GM12892 (cell line): ENCODE measurements around the gene P2RY12.

Source experiments
- DNase-seq: peaks from one replicate; pipeline ENCODE4 v3.0.0; 2011; ENCODE audit not compliant: insufficient read length
- FAIRE-seq: peaks from 2 replicates; lab custom pipeline; 2011; peaks lifted over from hg19 to GRCh38; lab: Jason Lieb, UNC
- POLR2A ChIP-seq: IDR thresholded peaks from 2 replicates; pipeline ENCODE4 v1.6.1; 2011; ENCODE audit warnings: low read depth, low read length, control low read depth
- POLR2AphosphoS5 ChIP-seq: IDR thresholded peaks from 2 replicates; pipeline ENCODE4 v1.6.1; 2011; ENCODE audit warnings: low read depth, low read length, control low read depth
- TAF1 ChIP-seq: IDR thresholded peaks from 2 replicates; pipeline ENCODE4 v1.6.1; 2011; ENCODE audit warnings: low read depth, mild to moderate bottlenecking, control low read depth, low read length, borderline replicate concordance

The P2RY12 gene

GRCh38 chr3:151329363-151329762 is 55.2 kb downstream of the P2RY12 start, which contains the start of gene P2RY13:
P2RY13 (minus strand) TSS chr3:151329549; CDS start chr3:151329528, 21 bp downstream.
- DNase-seq (no peak), FAIRE-seq (no peak)
- no peak for TF ChIP-seq TAF1
- no peak for TF ChIP-seq POLR2A
- no peak for TF ChIP-seq POLR2AphosphoS5

GRCh38 chr3:151328298-151328995 is 56.1 kb downstream of the P2RY12 start:
- no peak for DNase-seq
- TF ChIP-seq POLR2AphosphoS5 (no peak), POLR2A (no peak), TAF1 (no peak)

GRCh38 chr3:151327571-151328198 is 56.9 kb downstream of the P2RY12 start:
- TF ChIP-seq POLR2AphosphoS5 (no peak), POLR2A (no peak), TAF1 (no peak)
- FAIRE-seq, result no peak
- DNase-seq, result no peak

More at GRCh38 chr3:151328298-151328995, 56.1 kb downstream of the P2RY12 start:
- peak; percentile 33 for FAIRE-seq

GRCh38 chr3:151322511-151322910 is 62.0 kb downstream of the P2RY12 start:
- DNase-seq (no peak), FAIRE-seq (no peak)
- TF ChIP-seq TAF1 (no peak), POLR2AphosphoS5 (no peak), POLR2A (no peak)

- TF ChIP-seq POLR2A, result no peak
- TF ChIP-seq TAF1, result no peak
- no peak for TF ChIP-seq POLR2AphosphoS5
- DNase-seq (no peak), FAIRE-seq (peak; percentile 5)
Observed at GRCh38 chr3:151321526-151321925, 63.0 kb downstream of the P2RY12 start.

- no peak for FAIRE-seq
- TF ChIP-seq POLR2A, result no peak
- no peak for TF ChIP-seq TAF1
- TF ChIP-seq POLR2AphosphoS5, result no peak
Observed at GRCh38 chr3:151320131-151320530, 64.4 kb downstream of the P2RY12 start.

GRCh38 chr3:151319628-151320027 is 64.9 kb downstream of the P2RY12 start:
- no peak for DNase-seq
- FAIRE-seq, result no peak
- no peak for TF ChIP-seq TAF1

More at GRCh38 chr3:151320131-151320530, 64.4 kb downstream of the P2RY12 start:
- DNase-seq, result no peak

- TF ChIP-seq POLR2A (no peak), POLR2AphosphoS5 (no peak), TAF1 (no peak)
- DNase-seq (no peak), FAIRE-seq (no peak)
Observed at GRCh38 chr3:151318991-151319390, 65.6 kb downstream of the P2RY12 start.

- DNase-seq, result no peak
- TF ChIP-seq TAF1 (no peak), POLR2A (no peak), POLR2AphosphoS5 (no peak)
- no peak for FAIRE-seq
Observed at GRCh38 chr3:151318313-151318712, 66.2 kb downstream of the P2RY12 start.

- TF ChIP-seq POLR2A, result no peak
- no peak for TF ChIP-seq TAF1
- no peak for TF ChIP-seq POLR2AphosphoS5
- FAIRE-seq (peak; percentile 40), DNase-seq (no peak)
Observed at GRCh38 chr3:151316267-151316991, 68.1 kb downstream of the P2RY12 start, which contains the start of gene GPR87. GPR87 (minus strand) TSS chr3:151316820; CDS start chr3:151300100, 16,720 bp downstream.

- DNase-seq (no peak), FAIRE-seq (no peak)
- TF ChIP-seq POLR2A, result no peak
- no peak for TF ChIP-seq TAF1
- no peak for TF ChIP-seq POLR2AphosphoS5
Observed at GRCh38 chr3:151315846-151316245, 68.7 kb downstream of the P2RY12 start.
